Activated CD4-positive, CD25-positive, alpha-beta regulatory T cell treated with anti-CD3 and anti-CD28 coated beads, Interleukin-2, amount 50 U/mL, for 16 hours (primary cell): ENCODE data around the gene MAP1LC3A.

ENCODE experiments used
- DNase-seq: peaks from one replicate; pipeline ENCODE4 v3.0.0-alpha.2; 2020; ENCODE audit warnings: low read depth, low spot score

MAP1LC3A gene

DNA sequence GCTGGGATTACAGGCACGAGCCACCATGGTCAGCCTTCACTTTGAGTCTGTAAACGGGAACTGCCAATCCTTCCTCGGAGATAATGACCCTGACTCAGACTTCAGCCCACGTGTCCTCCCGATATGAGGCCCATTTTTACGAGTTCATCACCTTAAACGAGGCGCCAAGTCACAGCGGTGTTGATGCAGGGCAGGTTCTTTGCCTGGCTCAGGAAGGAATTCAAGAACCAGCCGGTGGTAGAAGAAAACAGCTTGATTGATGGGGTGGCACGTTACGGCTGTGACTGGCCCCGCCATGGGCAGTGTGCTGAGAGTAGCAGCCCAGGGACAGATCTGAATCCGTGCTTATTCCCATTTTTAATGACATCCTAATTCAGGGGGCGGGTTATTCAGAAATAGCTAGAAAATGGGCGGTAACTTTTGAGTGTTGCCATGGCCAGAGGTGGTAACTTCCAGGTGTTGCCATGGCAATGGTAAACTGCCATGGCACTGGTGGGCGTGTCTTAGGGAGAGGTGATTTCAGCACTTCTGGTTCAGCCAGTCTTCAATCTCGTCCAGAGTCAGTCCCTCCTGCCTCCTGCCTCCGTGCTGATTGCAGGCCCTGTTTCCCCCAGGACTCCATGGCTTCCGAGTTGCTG, 9.1 kb upstream of the MAP1LC3A start:
- no peak for DNase-seq

DNA sequence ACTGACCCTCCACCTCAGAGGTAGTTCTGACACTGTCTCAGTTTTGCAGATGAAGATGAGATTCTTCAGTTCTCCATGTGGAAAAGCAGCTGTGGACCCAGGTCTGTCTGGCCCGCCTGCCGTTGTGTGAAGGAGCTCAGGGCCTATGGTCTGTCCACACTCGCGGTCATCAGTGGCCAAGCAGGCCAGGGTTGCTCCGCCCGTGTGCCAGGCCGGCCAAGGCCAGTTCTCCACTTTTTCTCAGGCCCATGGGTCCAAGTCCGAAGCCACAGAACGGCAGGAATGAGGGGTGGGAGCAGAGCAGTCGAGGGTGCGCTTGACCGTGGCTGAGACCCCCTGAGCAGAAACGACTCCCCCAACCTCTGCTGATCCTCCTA, 8.6 kb upstream of the MAP1LC3A start:
- no peak for DNase-seq

DNA sequence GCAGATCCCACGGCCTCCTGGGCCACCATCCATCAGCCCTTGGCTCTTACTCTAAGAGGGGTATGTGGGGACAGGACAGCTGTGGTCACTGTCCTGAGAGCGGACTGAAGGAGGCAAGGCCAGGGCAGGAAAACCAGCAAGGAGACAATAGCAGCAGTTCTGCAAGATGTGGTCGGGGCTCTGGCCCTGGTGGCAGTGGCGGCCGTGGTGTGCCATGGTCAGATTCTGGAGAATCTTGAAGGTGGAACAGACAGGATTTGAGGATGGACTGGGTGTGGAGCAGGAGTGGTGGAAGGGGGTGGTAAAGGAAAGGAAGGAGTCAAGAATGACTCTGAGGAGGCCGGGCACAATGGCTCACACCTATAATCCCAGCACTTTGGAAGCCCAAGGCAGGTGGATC, 5.9 kb upstream of the MAP1LC3A start:
- DNase-seq: no peak

DNA sequence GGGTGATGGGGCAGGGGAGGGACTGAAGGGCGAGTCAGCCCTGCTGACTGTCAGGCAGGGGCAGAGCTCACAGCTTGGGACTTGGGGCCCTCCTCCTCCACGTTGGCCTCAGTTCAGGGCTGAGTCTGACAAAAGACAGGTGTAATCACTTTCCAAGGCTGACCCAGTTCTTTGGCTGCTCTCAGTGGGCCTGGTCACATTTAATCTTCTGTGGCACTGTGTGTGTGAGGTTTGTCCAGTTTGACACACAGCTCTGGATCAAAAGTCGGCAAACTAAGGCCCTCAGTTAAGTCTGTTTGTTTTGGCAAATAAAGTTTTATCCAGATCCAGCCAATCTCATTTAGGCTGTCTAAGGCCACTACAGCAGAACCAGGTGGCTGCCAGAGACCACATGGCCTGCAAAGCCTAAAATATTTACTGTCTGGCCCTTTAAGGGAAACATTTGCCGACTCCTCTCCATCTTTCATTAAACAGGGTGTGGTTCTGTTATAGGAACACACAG, 5.1 kb upstream of the MAP1LC3A start:
- no peak for DNase-seq

DNA sequence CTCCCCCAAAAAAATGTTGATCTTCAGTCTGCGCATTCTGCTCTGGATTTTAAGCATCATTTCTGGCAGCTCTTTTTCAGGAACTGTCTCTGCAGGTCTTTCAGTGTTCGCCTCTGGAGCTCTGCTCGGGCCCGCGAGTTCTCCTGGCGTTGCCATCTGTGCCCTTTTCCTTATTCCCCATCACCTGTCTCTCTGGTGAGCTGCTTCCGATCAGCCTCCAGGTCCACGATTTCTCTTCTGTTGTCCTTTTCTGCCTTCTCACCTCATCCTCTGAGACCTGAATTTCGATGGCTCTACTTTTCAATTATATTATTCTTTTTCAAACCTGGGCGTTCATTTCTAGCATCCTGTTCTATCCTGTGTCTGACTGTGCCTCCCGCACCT, 590 bp upstream of the MAP1LC3A start:
- no peak for DNase-seq

DNA sequence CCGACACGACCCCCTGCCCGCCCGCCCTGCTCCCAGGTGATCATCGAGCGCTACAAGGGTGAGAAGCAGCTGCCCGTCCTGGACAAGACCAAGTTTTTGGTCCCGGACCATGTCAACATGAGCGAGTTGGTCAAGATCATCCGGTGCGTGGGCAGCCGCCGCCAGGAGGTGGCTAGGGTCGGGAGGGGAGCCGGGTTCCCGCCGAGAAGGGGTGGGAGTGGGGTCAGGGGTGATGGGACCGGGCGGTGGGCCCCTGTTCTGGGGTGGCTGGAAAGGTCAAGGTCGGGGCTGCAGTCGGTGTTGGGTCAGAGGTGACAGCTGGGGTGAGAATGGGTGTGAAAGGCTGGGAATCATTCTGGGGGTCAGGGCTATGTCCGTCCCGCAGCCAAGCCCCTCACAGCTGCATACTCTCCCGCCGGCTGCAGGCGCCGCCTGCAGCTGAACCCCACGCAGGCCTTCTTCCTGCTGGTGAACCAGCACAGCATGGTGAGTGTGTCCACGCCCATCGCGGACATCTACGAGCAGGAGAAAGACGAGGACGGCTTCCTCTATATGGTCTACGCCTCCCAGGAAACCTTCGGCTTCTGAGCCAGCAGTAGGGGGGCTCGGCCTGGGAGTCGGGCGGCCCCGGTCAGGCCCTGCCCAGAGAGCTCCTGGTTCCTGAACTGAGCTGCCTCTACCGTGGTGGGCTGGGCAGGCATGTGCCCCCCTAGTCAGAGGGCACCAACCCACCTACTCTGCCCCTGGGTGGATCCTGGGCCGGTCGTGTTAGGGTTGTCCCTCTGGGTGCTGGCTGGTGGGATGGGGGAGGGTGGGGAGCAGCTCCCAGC, 1.0 kb downstream of the MAP1LC3A start:
- DNase-seq: no peak

DNA sequence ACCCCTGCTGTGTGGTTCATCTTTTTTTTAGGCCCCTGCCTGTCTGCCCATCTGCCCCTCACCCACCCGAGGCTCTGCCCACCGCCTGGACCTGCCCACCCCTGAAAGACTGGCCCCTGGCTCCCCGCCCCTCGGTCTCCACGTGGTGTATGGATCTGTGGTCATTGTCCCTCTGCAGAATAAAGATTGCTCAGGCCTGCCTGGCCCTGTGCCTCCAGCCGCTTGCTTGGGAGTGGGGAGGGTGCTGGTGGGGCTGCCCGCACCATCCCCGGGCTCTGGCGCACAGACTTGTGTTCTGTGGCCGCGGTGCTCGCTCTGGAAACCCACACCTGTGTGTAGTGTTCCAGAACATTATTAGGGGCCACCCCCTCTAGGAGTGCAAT, 1.6 kb downstream of the MAP1LC3A start:
- DNase-seq: no peak

DNA sequence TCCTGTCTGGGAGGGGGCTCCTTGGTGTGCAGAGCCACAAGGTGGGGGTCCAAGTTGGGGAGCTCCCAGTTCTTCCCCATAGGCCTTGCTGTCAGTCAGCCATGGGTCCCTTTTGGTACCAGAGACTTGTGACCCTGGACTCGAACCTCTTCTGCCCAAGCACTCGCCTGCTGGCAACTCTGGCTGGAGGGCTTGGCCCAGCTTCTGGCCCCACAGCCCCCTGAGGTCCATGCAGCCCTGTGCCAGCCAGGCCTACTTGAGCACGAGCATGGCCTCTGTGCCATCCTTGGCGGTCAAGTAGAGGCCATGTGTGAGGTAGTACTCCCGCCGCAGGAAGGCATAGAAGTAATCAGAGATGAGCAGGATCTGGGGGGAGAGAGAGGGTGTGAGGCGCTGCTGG, 2.1 kb downstream of the MAP1LC3A start:
- no peak for DNase-seq

DNA sequence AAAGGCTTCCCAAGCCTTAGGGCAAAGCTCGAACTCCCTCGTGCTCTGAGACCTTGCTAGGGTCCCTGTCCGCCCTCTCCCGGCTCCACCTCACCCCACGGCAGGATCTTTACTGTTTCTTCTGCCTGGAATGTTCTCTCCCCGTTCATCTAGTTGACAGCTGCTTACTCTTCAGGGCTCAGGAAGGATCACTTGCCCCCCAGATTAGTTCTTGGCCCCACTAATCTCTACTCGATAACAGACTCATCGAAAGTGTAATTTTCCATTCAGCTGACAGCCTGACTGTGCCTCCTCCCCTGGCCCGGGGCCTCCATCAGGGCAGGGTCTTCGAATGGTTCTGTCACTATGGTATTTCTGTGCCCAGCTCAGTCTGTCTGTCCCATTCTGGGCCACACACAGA, 3.1 kb downstream of the MAP1LC3A start:
- no peak for DNase-seq

DNA sequence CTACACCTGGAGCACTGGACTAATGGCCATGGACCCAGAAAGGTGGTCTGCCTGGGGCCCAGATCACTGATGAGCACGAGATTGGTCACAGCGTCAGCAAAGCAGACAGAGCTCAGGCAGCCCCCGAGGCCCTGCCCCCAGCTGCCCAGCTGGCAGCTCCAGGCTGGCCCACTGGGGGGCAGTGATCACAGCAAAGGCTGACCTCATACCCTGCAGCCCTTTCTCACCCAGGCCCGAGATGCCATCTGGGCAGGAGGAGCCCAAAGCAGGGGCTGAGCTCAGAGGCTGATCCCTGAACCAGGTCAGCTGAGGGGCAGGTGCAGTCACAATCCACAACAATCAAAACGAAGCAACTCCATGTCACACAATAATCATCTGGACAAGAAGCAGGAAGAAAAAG, 4.1 kb downstream of the MAP1LC3A start:
- no peak for DNase-seq

DNA sequence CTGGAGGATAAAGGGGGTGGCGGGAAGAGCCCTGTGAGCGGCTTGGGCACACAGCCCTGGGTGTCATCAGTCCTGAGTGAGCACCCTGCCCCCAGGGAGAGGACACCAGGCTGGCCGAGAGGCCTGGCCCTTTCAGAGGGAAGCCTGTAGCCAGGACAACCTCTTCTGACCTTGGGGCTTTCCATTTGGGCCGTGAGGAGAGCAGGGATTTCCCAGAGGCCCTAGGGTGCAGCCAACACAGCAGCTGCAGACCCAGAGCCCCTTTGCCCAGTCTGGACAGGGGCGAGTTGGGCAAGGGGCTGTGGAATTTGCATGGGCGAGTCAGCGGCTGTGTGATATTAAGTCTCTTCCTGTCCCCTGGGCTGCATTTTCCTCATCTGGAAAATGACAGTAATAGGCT, 6.3 kb downstream of the MAP1LC3A start:
- DNase-seq: no peak

DNA sequence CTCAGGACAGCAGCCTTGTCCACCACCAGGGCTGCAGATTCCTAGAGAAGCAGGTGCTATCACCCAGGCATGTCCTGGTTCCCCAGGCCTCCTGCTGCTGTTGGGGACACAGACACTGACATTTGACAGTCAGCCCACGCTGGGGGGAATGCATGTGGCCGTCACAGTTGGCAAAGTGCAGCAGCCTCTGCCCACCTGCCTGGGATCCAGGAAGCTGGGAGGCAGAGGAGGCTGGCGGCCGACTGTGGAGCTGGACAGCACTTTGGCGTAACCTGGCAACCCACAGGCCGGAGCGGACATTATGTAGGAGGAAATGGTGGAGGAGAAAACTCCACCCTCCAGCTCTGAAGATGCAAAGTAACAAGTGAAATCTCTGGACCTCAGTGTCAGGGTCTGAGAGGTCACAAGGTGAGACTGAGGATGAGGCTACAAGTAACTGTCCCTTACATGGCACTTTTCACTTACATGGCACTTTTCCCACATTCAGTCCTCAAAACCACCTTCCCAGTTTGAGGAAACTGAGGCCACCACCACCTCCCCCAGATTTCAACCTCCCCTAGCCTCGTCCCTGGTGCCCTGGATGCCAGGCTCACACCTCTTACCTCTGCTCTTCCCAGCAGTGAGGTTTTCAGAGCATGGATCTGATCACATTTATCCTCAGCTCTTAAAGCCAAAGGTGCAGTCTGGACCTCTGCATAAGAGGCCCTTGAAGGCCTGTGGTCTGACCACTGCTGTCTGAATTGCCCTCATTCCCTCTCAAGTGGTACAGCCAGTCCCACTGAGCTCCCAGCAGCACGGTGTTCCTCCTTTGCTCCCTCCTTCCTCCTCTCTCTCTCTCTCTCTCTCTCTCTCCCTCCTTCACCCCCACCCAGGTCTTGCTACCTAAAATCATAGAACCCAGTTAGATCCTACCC, 8.7 kb downstream of the MAP1LC3A start:
- DNase-seq: no peak

DNA sequence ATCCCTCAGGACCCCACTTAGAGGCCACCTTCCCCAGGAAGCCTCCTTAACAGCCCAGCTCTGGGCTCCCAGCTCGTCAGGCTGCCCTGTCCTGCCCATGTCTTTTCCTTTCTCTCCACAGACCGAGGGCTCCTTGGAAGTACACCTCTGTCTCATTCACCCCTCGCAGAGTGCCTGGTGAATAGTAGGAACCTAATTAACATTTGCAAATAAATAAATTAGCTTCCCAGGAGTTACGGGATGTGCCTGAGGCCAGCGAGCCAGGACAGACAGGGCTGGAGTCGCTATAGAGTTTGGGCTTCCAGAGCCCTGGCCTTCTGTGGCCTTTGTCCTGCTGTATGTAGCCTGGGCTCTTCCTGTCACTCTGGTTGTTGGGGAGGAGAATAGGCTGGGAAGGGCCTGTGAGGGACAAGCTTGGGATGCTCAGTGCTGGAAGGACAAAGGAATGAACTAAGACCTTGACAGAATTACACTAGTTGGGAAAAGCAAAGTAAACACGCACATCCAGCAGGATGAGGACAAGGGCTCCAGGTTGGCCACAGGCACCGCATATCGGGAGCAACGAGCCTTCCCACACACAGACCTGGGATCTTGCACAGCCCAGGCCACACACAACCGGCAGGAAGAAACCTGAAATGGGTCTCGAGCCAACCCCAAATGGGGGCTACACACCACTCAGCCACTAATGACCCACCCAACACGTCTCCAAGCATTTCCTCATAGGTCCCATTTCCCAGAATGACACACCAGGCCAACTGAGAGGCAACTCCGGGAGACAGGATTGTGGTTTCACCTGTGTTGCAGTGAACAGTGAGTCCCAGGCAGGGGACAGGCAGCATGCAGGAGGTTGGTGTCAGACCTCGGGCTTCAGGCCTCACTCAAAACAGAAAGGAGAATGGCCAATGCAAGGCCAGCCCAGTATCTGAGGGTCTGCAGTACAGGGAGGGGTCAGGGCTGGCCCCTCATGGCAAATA, 9.7 kb downstream of the MAP1LC3A start:
- no peak for DNase-seq

DNA sequence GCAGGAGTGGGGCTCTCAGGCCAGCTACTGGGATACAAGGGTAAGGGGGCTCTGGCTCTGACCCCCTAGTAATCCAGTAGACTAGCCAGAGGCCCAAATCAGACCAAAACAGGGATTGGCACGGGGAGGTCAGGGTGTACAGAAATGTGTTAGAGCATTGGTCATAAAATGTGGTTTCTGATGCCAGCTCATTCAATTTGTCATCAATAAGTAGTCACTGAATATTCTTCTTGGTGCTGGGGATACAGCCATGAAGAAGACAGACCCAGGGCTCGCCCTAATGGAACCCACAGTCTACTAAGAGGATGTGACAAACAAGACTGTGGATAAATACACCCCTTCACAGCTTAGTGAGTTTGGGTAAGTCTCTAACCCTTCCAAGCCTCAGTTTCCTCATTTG, 11.1 kb downstream of the MAP1LC3A start:
- no peak for DNase-seq

DNA sequence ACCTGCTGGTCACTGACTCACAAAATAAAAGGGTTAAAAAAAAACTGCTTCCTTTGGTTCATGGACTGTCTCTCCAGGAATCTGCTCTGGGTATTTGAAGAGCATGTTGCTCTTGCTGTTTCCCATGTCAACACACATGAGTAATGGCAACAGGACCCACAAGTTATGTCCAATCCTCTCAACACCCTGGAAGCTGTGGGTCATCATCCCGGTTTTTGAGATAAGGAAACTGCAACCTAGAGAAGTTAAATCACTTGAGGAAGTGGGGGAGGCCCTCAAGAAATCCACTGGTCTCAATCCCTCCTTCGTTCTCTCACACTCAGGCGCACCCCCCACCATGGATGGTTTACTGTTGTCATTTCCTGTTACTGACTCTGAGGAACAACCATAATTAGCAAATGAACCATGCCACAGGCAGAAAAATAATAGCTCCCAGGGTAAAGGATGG, 12.4 kb downstream of the MAP1LC3A start:
- DNase-seq: no peak

DNA sequence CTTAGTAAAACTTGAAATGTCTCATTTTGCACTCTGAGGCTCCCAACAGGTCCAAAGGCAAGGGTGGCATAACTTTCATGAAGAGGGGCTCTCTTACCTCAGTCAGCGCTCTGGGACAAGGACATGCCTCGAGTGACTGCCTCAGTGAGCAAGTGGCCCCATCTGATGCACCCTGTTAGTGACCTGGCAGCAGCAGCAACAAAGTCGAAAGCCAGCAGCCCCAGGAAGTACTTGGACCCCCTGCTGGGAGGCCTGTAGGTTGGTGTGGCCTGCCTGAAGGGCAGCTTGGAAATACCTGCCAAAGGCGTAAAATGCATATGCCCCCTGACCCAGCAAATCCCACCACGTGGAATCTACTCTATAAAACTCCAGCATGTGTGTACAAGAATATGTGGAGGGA, 13.2 kb downstream of the MAP1LC3A start:
- no peak for DNase-seq

DNA sequence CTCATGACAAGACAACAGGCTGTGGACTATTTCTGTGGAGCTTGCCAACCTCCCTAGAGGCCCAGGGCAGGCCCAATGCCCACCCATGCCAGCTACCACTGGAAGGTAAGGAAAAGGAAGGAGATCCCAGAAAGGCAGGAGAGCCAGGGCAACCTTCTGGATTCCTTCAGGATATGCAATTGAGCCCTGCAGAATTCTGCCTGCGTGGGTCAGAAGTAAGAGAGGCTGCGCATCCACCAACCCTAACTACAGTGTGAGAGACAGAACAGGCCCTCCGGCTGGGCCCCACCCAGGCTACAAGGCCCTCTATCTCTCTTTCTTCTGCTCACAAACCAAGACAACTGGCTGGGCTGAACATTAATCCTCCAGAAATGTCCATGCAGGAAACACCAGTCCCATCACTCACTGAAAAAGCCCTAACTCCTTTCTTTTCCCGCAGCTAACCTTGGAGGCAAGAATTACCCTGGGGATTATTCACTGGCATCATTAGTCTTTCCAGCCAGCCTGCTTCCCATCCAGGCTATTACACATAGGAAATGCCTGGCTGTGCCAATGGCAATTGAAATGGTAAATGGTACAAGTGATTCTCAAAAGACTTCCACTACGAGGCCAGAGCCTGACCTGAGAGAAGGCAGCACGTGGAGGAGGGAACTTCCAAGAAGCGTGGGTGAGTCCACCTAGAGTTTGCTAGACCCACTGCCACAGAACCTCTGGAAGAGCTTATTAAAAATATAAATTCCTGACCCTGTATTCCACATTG, 15.2 kb downstream of the MAP1LC3A start:
- no peak for DNase-seq

DNA sequence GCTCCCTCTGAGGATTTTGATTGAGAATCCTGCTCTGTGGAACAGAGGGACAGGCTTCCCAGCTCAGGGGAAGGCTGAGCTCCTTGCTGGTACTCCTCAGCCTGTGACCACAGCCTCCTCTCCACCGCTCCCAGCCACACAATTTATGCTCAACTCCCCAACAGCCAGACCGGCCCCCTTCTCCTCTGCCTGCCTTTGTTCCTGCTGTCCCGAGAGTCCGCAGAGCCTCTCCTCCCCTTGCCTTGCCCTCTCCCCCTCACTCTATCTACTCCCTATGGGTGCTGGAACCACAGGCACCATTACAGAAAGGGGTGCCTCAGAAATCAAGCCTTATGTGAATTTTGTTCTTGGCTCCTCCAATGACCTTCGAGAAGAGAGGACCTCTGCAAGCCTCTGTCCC, 15.9 kb downstream of the MAP1LC3A start:
- DNase-seq: no peak

DNA sequence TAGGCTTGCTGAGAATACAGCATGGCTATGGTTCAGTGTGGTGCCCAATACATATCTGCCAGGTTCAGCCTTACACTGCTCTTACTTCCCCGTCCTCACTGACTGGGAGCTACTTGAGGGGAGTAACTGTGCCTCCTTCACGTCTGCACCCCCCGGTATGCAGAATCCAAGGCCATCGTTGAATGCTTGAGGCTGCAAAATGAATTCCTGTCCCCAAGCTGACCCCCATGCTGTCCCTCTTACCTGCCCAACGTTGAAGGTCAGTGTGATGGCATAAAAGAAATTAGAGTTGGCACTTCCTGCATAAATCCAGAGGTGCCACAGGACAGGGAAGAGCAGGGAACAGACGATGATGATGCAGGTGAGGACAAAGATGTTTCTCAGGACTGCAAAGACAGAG, 16.3 kb downstream of the MAP1LC3A start:
- no peak for DNase-seq

DNA sequence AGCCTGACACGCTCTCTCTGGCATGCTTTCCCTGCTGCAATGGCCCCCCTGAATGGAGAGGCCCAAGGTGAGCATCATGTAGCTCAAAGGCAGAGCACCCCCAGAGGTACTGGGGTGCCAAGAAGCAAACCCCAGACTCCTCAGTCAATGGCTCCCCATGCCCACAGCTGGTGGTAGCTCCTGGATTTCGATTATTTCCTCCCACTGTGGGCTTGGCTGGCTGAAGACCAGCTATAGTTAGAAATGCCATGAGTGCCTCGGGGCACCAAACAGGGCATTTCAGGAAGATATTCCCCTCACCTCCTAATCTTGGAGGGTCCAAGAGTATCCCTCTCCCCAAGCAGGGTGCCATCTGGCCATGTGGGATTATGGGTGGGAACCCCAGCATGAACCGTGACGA, 16.8 kb downstream of the MAP1LC3A start:
- DNase-seq: no peak
